GM12864 (cell line): ENCODE measurements around the gene HLA-E.
A peak's percentile ranks its signal among the peaks of the same experiment; 100 is the strongest.

Experiments used
- DNase-seq: peaks from one replicate; pipeline ENCODE4 v3.0.0-alpha.2; 2011; ENCODE audit warnings: low read depth
- H3K4me3 ChIP-seq: 2 replicates; pipeline ENCODE4 v1.5.1; 2011; ENCODE audit warnings: mild to moderate bottlenecking, low read depth, low read length, control low read depth
- CTCF ChIP-seq: IDR thresholded peaks from 2 replicates; pipeline ENCODE4 v1.5.1; 2011; ENCODE audit warnings: low read depth, mild to moderate bottlenecking, moderate library complexity, low read length, control low read depth, inconsistent platforms; ENCODE audit errors: missing control alignments

The HLA-E gene

DNA sequence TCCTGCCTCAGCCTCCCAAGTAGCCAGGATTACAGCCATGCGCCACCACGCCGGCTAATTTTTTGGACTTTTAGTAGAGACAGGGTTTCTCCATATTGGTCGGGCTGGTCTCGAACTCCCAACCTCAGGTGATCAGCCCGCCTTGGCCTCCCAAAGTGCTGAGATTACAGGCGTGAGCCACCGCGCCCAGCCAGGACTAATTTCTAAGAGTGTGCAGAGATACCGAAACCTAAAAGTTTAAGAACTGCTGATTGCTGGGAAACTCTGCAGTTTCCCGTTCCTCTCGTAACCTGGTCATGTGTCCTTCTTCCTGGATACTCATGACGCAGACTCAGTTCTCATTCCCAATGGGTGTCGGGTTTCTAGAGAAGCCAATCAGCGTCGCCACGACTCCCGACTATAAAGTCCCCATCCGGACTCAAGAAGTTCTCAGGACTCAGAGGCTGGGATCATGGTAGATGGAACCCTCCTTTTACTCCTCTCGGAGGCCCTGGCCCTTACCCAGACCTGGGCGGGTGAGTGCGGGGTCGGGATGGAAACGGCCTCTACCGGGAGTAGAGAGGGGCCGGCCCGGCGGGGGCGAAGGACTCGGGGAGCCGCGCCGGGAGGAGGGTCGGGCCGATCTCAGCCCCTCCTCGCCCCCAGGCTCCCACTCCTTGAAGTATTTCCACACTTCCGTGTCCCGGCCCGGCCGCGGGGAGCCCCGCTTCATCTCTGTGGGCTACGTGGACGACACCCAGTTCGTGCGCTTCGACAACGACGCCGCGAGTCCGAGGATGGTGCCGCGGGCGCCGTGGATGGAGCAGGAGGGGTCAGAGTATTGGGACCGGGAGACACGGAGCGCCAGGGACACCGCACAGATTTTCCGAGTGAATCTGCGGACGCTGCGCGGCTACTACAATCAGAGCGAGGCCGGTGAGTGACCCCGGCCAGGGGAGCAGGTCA lies at the start of gene HLA-E:
HLA-E (plus strand) TSS at position 429 of the 945 bp plus-strand sequence; CDS start at position 452, 23 bp downstream.
- no peak for TF ChIP-seq CTCF

DNA sequence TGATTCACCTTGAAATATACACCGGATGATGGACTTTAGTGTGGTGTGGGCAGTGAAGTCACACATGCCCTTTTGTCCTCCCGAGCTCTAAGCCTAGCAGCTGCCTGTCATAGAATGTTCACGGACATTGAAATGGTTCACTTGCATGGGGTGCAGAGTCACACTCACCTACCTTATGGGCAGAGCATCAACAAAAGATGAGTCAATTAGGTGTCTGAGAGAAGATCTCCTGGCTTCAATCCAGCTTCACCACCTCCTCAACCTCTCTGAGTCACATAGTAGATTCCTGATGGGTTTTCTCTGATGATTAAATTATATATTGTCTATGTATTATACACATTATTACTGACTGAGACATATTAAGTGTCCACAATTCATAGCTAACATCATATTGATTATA lies 48.1 kb upstream of the HLA-E start:
- no peak for DNase-seq
- H3K4me3 ChIP-seq: no peak overlapping the region
- TF ChIP-seq CTCF: no peak

More for the DNA sequence above, at the start of gene HLA-E:
- DNase-seq: peak; percentile 100
- peak within 1 kb of the TSS; percentile 98 for H3K4me3 ChIP-seq

- DNase-seq: no peak
- H3K4me3 ChIP-seq: no peak overlapping the region
- TF ChIP-seq CTCF: no peak
Observed at GRCh38 chr6:30443657-30444450, 45.5 kb upstream of the HLA-E start.

GRCh38 chr6:30444451-30444742 lies 44.9 kb upstream of the HLA-E start:
- TF ChIP-seq CTCF: no peak
- no peak overlapping the region for H3K4me3 ChIP-seq
- no peak for DNase-seq

- no peak for TF ChIP-seq CTCF
- H3K4me3 ChIP-seq: no peak overlapping the region
- DNase-seq: no peak
Observed at GRCh38 chr6:30446259-30446658, 43.0 kb upstream of the HLA-E start.

- H3K4me3 ChIP-seq: no peak overlapping the region
- DNase-seq: no peak
- no peak for TF ChIP-seq CTCF
Observed at GRCh38 chr6:30447237-30447636, 42.1 kb upstream of the HLA-E start.

DNA sequence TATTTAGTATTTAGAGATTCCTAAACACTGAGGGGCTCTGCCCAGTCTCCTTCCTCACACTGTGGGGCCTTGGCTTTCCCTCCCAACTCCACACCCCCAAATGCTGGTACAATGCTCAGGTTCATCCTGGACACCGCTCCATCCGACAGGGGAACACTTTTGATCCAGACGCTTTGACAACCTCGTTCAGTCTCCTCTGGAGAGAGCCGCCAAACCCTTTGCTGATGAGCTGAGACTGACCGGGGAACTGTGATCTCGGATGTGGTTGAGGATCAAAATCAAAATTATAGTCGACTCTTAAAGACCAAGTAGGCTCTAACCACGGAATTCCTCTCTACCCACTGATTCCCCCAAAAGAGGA lies 38.8 kb upstream of the HLA-E start:
- TF ChIP-seq CTCF: no peak
- H3K4me3 ChIP-seq: no peak overlapping the region

More for the DNA sequence above, 38.8 kb upstream of the HLA-E start:
- no peak for DNase-seq
